PFSK-1 (cell line): ENCODE results near the gene PSAP.

Experiments
- FOXP2 ChIP-seq: optimal IDR thresholded peaks from 2 replicates; pipeline ENCODE3; 2011; ENCODE audit warnings: borderline replicate concordance, control low read depth, inconsistent platforms; ENCODE audit not compliant: insufficient read depth; ENCODE audit errors: extremely low read length, extremely low read depth
- POLR2AphosphoS5 ChIP-seq: IDR thresholded peaks from 2 replicates; pipeline ENCODE4 v1.6.1; 2012; ENCODE audit warnings: low read depth, mild to moderate bottlenecking, control low read depth, low read length, moderate library complexity
- REST ChIP-seq, 2 experiments: IDR thresholded peaks; 2 replicates each; pipeline versions ENCODE4 v1.6.1 to v1.8.0; 2011 to 2012; ENCODE audit warnings: low read depth in 2 of 2, low read length in 2 of 2, control low read depth in 1 of 2, inconsistent platforms in 1 of 2, mild to moderate bottlenecking in 1 of 2, moderate library complexity in 1 of 2; ENCODE audit not compliant: insufficient read depth in 1 of 2

- TF ChIP-seq POLR2AphosphoS5, result no peak
- TF ChIP-seq FOXP2, result no peak
- no peak for TF ChIP-seq REST (IDR thresholded peaks at IDR 0.05; ENCODE audit: insufficient read depth in 1 of 2, low read depth in 2 of 2, low read length in 2 of 2)
These were observed 80.3 kb downstream of the PSAP start for GRCh38 chr10:71770789-71771188.
